Inferior parietal cortex (tissue), 1 donor: Measurements from ENCODE around the gene CEP170B.
"Not testable (repeated sequence)": the region's sequence is repeated elsewhere in the genome, so short reads cannot be mapped to it uniquely, and the experiment has no call there.

Experiments
- DNase-seq: peaks from one replicate; pipeline ENCODE4 v3.0.0-alpha.2; 2016; ENCODE audit errors: extremely low spot score

The CEP170B gene

GRCh38 chr14:104865081-104865630 lies at the start of gene CEP170B:
Gene CEP170B, plus strand, starts transcription at chr14:104865268. Its CDS starts 3,183 bp downstream, at chr14:104868451.
- no peak for DNase-seq

GRCh38 chr14:104816616-104816884 lies 48.5 kb upstream of the CEP170B start:
- no peak for DNase-seq

- no peak for DNase-seq
Measured at GRCh38 chr14:104817930-104818713, 46.9 kb upstream of the CEP170B start.

GRCh38 chr14:104818714-104819161 lies 46.3 kb upstream of the CEP170B start:
- no peak for DNase-seq

GRCh38 chr14:104819361-104819781 lies 45.7 kb upstream of the CEP170B start:
- DNase-seq, result no peak

GRCh38 chr14:104820669-104821228 lies 44.3 kb upstream of the CEP170B start:
- peak; percentile 45 for DNase-seq

GRCh38 chr14:104821229-104821945 lies 43.7 kb upstream of the CEP170B start:
- no peak for DNase-seq

GRCh38 chr14:104821971-104822608 lies 43.0 kb upstream of the CEP170B start:
- DNase-seq, result no peak

GRCh38 chr14:104822821-104823615 lies 42.0 kb upstream of the CEP170B start:
- no peak for DNase-seq

GRCh38 chr14:104824353-104824997 lies 40.6 kb upstream of the CEP170B start:
- no peak for DNase-seq

GRCh38 chr14:104826189-104826860 lies 38.7 kb upstream of the CEP170B start:
- peak; percentile 89 for DNase-seq

GRCh38 chr14:104826861-104827176 lies 38.2 kb upstream of the CEP170B start:
- DNase-seq, result no peak

- no peak for DNase-seq
Measured at GRCh38 chr14:104827177-104828055, 37.7 kb upstream of the CEP170B start.

- no peak for DNase-seq
Measured at GRCh38 chr14:104830781-104831180, 34.3 kb upstream of the CEP170B start.

- not testable (repeated sequence) for DNase-seq
Measured at GRCh38 chr14:104836171-104836935, 28.7 kb upstream of the CEP170B start.

- no peak for DNase-seq
Measured at GRCh38 chr14:104841730-104842129, 23.3 kb upstream of the CEP170B start.

GRCh38 chr14:104843006-104843405 lies 22.1 kb upstream of the CEP170B start:
- DNase-seq, result no peak
